ENCODE results near the gene VGLL2.

VGLL2 gene

DNA sequence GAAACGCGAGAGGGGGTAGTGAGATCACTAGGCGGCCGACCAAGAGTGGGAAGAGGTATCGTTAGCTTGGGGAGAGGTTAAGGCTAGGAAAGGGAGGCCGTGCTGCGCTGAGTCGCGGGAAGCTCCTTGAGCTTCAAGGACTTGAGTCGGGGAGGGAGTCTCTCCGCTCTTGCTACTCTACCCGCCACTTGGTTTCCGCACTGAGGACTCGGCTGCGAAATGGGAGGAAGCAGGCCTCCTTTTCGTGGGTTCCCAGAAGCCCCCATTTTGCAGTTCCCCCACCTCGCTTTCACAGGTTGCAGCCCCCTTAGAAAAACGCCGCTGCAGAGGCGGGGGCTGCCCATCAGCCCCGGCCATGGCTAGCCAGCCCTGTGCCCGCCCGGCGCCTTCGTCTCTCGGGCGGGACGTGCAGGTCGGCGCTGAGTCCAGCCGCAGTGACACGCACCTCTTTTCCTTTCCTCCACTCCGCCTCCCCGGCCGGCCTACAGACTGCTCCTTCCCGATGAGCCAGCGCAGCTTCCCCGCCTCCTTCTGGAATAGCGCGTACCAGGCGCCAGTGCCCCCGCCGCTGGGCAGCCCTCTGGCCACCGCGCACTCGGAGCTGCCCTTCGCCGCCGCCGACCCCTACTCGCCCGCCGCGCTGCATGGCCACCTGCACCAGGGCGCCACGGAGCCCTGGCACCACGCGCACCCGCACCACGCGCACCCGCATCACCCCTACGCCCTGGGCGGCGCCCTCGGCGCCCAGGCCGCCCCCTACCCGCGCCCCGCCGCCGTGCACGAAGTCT lies 4.9 kb downstream of the VGLL2 start:
- no peak for TF ChIP-seq EGR1 (IDR thresholded peaks at IDR 0.05)
- no peak for TF ChIP-seq EP300 (IDR thresholded peaks at IDR 0.05; ENCODE audit: borderline replicate concordance)
- no peak for TF ChIP-seq TEAD4 (IDR thresholded peaks at IDR 0.05)
- TF ChIP-seq, protein P1, sequence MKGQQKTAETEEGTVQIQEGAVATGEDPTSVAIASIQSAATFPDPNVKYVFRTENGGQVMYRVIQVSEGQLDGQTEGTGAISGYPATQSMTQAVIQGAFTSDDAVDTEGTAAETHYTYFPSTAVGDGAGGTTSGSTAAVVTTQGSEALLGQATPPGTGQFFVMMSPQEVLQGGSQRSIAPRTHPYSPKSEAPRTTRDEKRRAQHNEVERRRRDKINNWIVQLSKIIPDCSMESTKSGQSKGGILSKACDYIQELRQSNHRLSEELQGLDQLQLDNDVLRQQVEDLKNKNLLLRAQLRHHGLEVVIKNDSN (IDR thresholded peaks at IDR 0.05): no peak
- no peak for TF ChIP-seq TAF1 (IDR thresholded peaks at IDR 0.05; ENCODE audit: low read depth)
- TF ChIP-seq YY1 (IDR thresholded peaks at IDR 0.05; ENCODE audit: low read depth): no peak
- TF ChIP-seq, protein P2, sequence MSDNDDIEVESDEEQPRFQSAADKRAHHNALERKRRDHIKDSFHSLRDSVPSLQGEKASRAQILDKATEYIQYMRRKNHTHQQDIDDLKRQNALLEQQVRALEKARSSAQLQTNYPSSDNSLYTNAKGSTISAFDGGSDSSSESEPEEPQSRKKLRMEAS (IDR thresholded peaks at IDR 0.05): no peak
- no peak for TF ChIP-seq FOXM1 (IDR thresholded peaks at IDR 0.05; ENCODE audit: borderline replicate concordance, low read depth)
- no peak for TF ChIP-seq CREB1 (IDR thresholded peaks at IDR 0.05; ENCODE audit: low read depth)
- no peak for TF ChIP-seq RAD21 (IDR thresholded peaks at IDR 0.05; ENCODE audit: low read depth)

DNA sequence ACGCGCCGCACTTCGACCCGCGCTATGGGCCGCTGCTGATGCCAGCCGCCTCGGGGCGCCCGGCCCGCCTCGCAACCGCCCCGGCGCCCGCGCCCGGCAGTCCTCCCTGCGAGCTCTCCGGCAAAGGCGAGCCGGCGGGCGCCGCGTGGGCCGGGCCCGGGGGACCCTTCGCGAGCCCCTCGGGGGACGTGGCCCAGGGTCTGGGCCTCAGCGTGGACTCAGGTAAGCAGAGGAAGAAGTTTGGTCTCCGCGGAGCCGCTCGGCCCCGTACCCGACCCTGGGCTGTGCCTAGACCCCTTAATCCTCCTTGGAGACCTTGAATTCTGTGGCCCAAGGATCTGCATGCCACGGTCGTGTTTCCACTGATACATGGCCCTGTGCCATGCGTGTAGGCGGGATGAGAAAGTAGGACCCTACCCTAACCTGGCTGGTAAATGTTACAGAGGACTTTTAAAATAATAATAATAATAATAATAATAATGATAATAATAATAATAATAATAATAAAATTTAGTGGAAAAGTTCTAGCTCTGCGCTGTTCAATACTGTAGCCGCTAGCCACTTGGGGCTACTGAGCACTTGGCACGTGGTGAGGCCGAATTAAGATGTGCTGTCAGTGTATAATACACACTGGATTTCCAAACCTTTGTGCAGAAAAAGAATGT lies 5.6 kb downstream of the VGLL2 start:
- TF ChIP-seq NFIC (IDR thresholded peaks at IDR 0.05): no peak
- no peak for TF ChIP-seq ZBTB7A (IDR thresholded peaks at IDR 0.05; ENCODE audit: low read depth)
- TF ChIP-seq, protein P1 (IDR thresholded peaks at IDR 0.05): no peak
- TF ChIP-seq TCF12 (IDR thresholded peaks at IDR 0.05; ENCODE audit: low read depth): no peak
- TF ChIP-seq, protein P2 (IDR thresholded peaks at IDR 0.05): no peak
- TF ChIP-seq, protein P3, sequence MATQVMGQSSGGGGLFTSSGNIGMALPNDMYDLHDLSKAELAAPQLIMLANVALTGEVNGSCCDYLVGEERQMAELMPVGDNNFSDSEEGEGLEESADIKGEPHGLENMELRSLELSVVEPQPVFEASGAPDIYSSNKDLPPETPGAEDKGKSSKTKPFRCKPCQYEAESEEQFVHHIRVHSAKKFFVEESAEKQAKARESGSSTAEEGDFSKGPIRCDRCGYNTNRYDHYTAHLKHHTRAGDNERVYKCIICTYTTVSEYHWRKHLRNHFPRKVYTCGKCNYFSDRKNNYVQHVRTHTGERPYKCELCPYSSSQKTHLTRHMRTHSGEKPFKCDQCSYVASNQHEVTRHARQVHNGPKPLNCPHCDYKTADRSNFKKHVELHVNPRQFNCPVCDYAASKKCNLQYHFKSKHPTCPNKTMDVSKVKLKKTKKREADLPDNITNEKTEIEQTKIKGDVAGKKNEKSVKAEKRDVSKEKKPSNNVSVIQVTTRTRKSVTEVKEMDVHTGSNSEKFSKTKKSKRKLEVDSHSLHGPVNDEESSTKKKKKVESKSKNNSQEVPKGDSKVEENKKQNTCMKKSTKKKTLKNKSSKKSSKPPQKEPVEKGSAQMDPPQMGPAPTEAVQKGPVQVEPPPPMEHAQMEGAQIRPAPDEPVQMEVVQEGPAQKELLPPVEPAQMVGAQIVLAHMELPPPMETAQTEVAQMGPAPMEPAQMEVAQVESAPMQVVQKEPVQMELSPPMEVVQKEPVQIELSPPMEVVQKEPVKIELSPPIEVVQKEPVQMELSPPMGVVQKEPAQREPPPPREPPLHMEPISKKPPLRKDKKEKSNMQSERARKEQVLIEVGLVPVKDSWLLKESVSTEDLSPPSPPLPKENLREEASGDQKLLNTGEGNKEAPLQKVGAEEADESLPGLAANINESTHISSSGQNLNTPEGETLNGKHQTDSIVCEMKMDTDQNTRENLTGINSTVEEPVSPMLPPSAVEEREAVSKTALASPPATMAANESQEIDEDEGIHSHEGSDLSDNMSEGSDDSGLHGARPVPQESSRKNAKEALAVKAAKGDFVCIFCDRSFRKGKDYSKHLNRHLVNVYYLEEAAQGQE (IDR thresholded peaks at IDR 0.05; ENCODE audit: low read depth): no peak
- TF ChIP-seq CREB1 (IDR thresholded peaks at IDR 0.05; ENCODE audit: low read depth): no peak
- no peak for TF ChIP-seq YY1 (IDR thresholded peaks at IDR 0.05; ENCODE audit: low read depth)
- no peak for TF ChIP-seq RAD21 (IDR thresholded peaks at IDR 0.05; ENCODE audit: low read depth)
- no peak for TF ChIP-seq TAF1 (IDR thresholded peaks at IDR 0.05; ENCODE audit: low read depth)
- no peak for TF ChIP-seq EGR1 (IDR thresholded peaks at IDR 0.05)
- no peak for TF ChIP-seq EP300 (IDR thresholded peaks at IDR 0.05; ENCODE audit: borderline replicate concordance)
- no peak for TF ChIP-seq CEBPB (IDR thresholded peaks at IDR 0.05)
- TF ChIP-seq FOXM1 (IDR thresholded peaks at IDR 0.05; ENCODE audit: borderline replicate concordance, low read depth): no peak
- no peak for TF ChIP-seq TEAD4 (IDR thresholded peaks at IDR 0.05)

DNA sequence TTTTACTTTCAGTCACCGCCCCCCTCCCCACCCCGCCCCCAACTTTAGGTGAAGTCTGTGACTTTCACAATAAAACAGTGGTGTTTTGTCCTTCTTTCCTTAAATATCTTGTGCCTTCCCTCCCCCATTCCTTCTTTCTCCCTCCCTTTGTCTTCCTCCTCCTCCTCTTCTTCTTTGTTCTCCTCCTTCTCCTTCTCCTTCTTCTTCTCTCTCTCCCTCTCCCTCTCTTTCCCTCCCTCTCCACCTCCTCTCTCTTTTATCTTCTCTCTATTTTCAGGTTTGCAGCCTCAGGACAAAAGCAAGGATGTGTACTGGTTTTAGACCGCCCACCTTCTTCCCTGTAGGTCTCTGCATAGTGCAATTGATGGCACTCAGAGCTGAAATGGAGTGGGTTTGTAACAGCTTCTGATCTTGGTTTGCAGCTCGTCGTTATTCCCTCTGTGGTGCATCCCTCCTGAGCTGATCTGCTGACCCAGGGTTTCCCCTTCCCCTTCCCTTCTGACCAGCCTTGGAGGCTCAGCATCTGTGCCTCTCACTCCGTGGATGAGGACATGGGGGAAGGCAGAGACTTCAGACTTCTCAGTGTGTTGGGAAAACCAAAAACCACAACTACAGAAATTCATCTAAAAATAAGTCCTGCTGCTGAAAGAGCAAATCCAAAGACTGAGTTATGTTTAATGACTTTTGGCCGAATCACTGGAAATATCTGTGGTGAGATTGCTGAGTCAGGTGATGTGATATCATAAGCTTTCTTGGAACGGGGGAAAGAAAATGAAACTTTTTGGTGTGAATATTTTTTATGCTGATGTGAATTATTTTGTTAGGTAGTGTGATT lies 6.9 kb downstream of the VGLL2 start:
- no peak for TF ChIP-seq EP300 (IDR thresholded peaks at IDR 0.05; ENCODE audit: borderline replicate concordance)
- TF ChIP-seq, protein P1 (IDR thresholded peaks at IDR 0.05): no peak
- no peak for TF ChIP-seq CEBPB (IDR thresholded peaks at IDR 0.05)
- no peak for TF ChIP-seq TCF12 (IDR thresholded peaks at IDR 0.05; ENCODE audit: low read depth)
- TF ChIP-seq EGR1 (IDR thresholded peaks at IDR 0.05): no peak
- no peak for TF ChIP-seq TEAD4 (IDR thresholded peaks at IDR 0.05)
- TF ChIP-seq RAD21 (IDR thresholded peaks at IDR 0.05; ENCODE audit: low read depth): no peak
- TF ChIP-seq FOXM1 (IDR thresholded peaks at IDR 0.05; ENCODE audit: borderline replicate concordance, low read depth): no peak
- TF ChIP-seq NFIC (IDR thresholded peaks at IDR 0.05): no peak
- no peak for TF ChIP-seq ZBTB7A (IDR thresholded peaks at IDR 0.05; ENCODE audit: low read depth)
- TF ChIP-seq, protein P3 (IDR thresholded peaks at IDR 0.05; ENCODE audit: low read depth): no peak
- TF ChIP-seq CREB1 (IDR thresholded peaks at IDR 0.05; ENCODE audit: low read depth): no peak
- TF ChIP-seq TAF1 (IDR thresholded peaks at IDR 0.05; ENCODE audit: low read depth): no peak
- TF ChIP-seq YY1 (IDR thresholded peaks at IDR 0.05; ENCODE audit: low read depth): no peak
- TF ChIP-seq, protein P2 (IDR thresholded peaks at IDR 0.05): no peak

DNA sequence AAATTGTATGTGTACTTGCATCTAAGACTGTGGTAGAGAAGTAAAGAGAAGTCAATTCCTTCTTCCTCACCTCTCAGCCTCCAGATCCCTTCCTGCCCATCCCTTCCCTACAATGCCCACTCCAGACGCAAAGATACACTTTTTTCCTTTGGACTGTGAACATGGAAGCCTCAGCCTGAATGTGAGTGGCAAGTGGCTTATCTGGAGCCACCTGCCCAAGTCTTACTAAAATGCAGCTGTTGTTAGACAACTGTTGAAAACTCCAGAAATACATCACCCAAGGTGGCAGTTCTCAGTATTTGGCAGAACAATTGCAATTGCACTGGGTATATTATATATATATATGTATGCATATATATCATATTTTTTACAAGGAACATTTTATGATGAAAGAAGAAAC lies 7.5 kb downstream of the VGLL2 start:
- TF ChIP-seq EP300 (IDR thresholded peaks at IDR 0.05; ENCODE audit: borderline replicate concordance) (no peak), EGR1 (IDR thresholded peaks at IDR 0.05) (no peak), RAD21 (IDR thresholded peaks at IDR 0.05; ENCODE audit: low read depth) (no peak), TEAD4 (IDR thresholded peaks at IDR 0.05) (no peak), TAF1 (IDR thresholded peaks at IDR 0.05; ENCODE audit: low read depth) (no peak), CREB1 (IDR thresholded peaks at IDR 0.05; ENCODE audit: low read depth) (no peak), CEBPB (IDR thresholded peaks at IDR 0.05) (no peak), ZBTB7A (IDR thresholded peaks at IDR 0.05; ENCODE audit: low read depth) (no peak), TCF12 (IDR thresholded peaks at IDR 0.05; ENCODE audit: low read depth) (no peak), YY1 (IDR thresholded peaks at IDR 0.05; ENCODE audit: low read depth) (no peak), FOXM1 (IDR thresholded peaks at IDR 0.05; ENCODE audit: borderline replicate concordance, low read depth) (no peak)
- TF ChIP-seq, protein P3 (IDR thresholded peaks at IDR 0.05; ENCODE audit: low read depth): no peak
- TF ChIP-seq, protein P2 (IDR thresholded peaks at IDR 0.05): no peak
- TF ChIP-seq, protein P1 (IDR thresholded peaks at IDR 0.05): no peak

Measured in Ishikawa (cell line).